ENCODE measurements around the gene FAM107B. TPM values are rescaled to one million over a fixed set of nuclear protein-coding genes. Genes with fewer than 3 reads are reported as not detected.

The FAM107B gene
- total and polyA plus RNA-seq, 4 donors = 38.4 to 85.4 (median 68.9) TPM

- DNase-seq (no peak), ATAC-seq (ENCODE audit: insufficient read depth, low FRiP score) (no peak)
- no peak for TF ChIP-seq CTCF (IDR thresholded peaks at IDR 0.05; ENCODE audit: control extremely low read depth, extremely low read depth)
- H3K36me3 ChIP-seq (ENCODE audit: control insufficient read depth in 4 of 4, insufficient read depth in 4 of 4, low read length in 4 of 4) = no peaks in the 10 kb centered on the region
- H3K27ac ChIP-seq (ENCODE audit: low read depth in 1 of 2, low read length in 1 of 2) = no peak overlapping the region
- no peaks in the 10 kb centered on the region for H3K27me3 ChIP-seq (ENCODE audit: control insufficient read depth in 3 of 3, insufficient read depth in 3 of 3, low read length in 2 of 3)
- no peaks in the 10 kb centered on the region for H3K9me3 ChIP-seq (ENCODE audit: control insufficient read depth in 4 of 4, insufficient read depth in 3 of 4, low read length in 3 of 4)
- no peak overlapping the region for H3K9ac ChIP-seq (ENCODE audit: insufficient read depth in 1 of 2, low read length in 2 of 2)
- WGBS, 2 donors = 88 to 91% methylated on average over 5 of the region's 5 CpGs
- H3K4me3 ChIP-seq = no peak overlapping the region
- H3K4me1 ChIP-seq (ENCODE audit: control insufficient read depth in 5 of 5, insufficient read depth in 5 of 5, low read length in 5 of 5) = peaks cover 0 to 13% (median 3%) of the 10 kb centered on the region in 5 donors
Measured at GRCh38 chr10:14681305-14681704, 93.4 kb downstream of the FAM107B start.

GRCh38 chr10:14678637-14679036 lies 96.1 kb downstream of the FAM107B start:
- no peak overlapping the region for H3K9ac ChIP-seq (ENCODE audit: insufficient read depth in 1 of 2, low read length in 2 of 2)
- DNase-seq (no peak), ATAC-seq (ENCODE audit: insufficient read depth, low FRiP score) (no peak)
- H3K4me3 ChIP-seq = no peak overlapping the region
- H3K9me3 ChIP-seq (ENCODE audit: control insufficient read depth in 4 of 4, insufficient read depth in 3 of 4, low read length in 3 of 4) = no peaks in the 10 kb centered on the region
- WGBS, 2 donors = 95 to 98% methylated on average over 3 of the region's 3 CpGs
- no peak for TF ChIP-seq CTCF (IDR thresholded peaks at IDR 0.05; ENCODE audit: control extremely low read depth, extremely low read depth)
- peaks cover 0 to 18% (median 3%) of the 10 kb centered on the region in 5 donors for H3K4me1 ChIP-seq (ENCODE audit: control insufficient read depth in 5 of 5, insufficient read depth in 5 of 5, low read length in 5 of 5)
- H3K36me3 ChIP-seq (ENCODE audit: control insufficient read depth in 4 of 4, insufficient read depth in 4 of 4, low read length in 4 of 4) = no peaks in the 10 kb centered on the region
- H3K27ac ChIP-seq (ENCODE audit: low read depth in 1 of 2, low read length in 1 of 2) = no peak overlapping the region
- no peaks in the 10 kb centered on the region for H3K27me3 ChIP-seq (ENCODE audit: control insufficient read depth in 3 of 3, insufficient read depth in 3 of 3, low read length in 2 of 3)

GRCh38 chr10:14676732-14677131 lies 98.0 kb downstream of the FAM107B start:
- Histone ChIP-seq H3K36me3 (ENCODE audit: control insufficient read depth in 4 of 4, insufficient read depth in 4 of 4, low read length in 4 of 4) (no peaks in the 10 kb centered on the region), H3K4me1 (ENCODE audit: control insufficient read depth in 5 of 5, insufficient read depth in 5 of 5, low read length in 5 of 5) (peaks cover 0 to 14% (median 0%) of the 10 kb centered on the region in 5 donors), H3K4me3 (no peak overlapping the region), H3K27me3 (ENCODE audit: control insufficient read depth in 3 of 3, insufficient read depth in 3 of 3, low read length in 2 of 3) (no peaks in the 10 kb centered on the region), H3K9me3 (ENCODE audit: control insufficient read depth in 4 of 4, insufficient read depth in 3 of 4, low read length in 3 of 4) (no peaks in the 10 kb centered on the region), H3K9ac (ENCODE audit: insufficient read depth in 1 of 2, low read length in 2 of 2) (no peak overlapping the region), H3K27ac (ENCODE audit: low read depth in 1 of 2, low read length in 1 of 2) (no peak overlapping the region)
- ATAC-seq (ENCODE audit: insufficient read depth, low FRiP score) (no peak), DNase-seq (no peak)
- no peak for TF ChIP-seq CTCF (IDR thresholded peaks at IDR 0.05; ENCODE audit: control extremely low read depth, extremely low read depth)
- WGBS, 2 donors = 68 to 87% methylated on average over 3 of the region's 3 CpGs

Data from lung (tissue), 12 donors.